HEK293T (cell line): ENCODE results near the gene DNASE1L1.
A peak's percentile ranks its signal among the peaks of the same experiment; 100 is the strongest.

Experiments
- CTCF ChIA-PET: fragments of 350-600 bp; formaldehyde crosslinking; extraction: SDS; loops from one replicate; lab custom pipeline; 2021; ENCODE audit warnings: antibody characterized with exemption, inconsistent platforms; lab: Yijun Ruan, JAX
- POLR2A ChIA-PET: fragments of 350-600 bp; formaldehyde crosslinking; extraction: SDS; loops from one replicate; lab custom pipeline; 2020; ENCODE audit warnings: antibody characterized with exemption, inconsistent platforms; lab: Yijun Ruan, JAX
- DNase-seq: peaks from one replicate; pipeline ENCODE4 v3.0.0; 2012; ENCODE audit warnings: mixed read lengths; ENCODE audit errors: extremely low spot score
- ARNT ChIP-seq: fragments of 450-650 bp; IDR thresholded peaks from 2 replicates; pipeline ENCODE4 v1.6.1; 2017; ENCODE audit warnings: mild to moderate bottlenecking
- BHLHE40 ChIP-seq: fragments of 450-650 bp; IDR thresholded peaks from 2 replicates; pipeline ENCODE4 v1.6.1; 2016; ENCODE audit warnings: mild to moderate bottlenecking, moderate library complexity, borderline replicate concordance
- CTBP1 ChIP-seq: fragments of 450-650 bp; IDR thresholded peaks from 2 replicates; pipeline ENCODE4 v1.6.1; 2016; ENCODE audit warnings: borderline replicate concordance
- ELF4 ChIP-seq: fragments of 450-650 bp; IDR thresholded peaks from 2 replicates; pipeline ENCODE4 v1.6.1; 2017; ENCODE audit warnings: antibody characterized with exemption
- FOXA1 ChIP-seq: fragments of 450-650 bp; IDR thresholded peaks from 2 replicates; pipeline ENCODE4 v1.6.1; 2016; ENCODE audit warnings: mild to moderate bottlenecking
- FOXK2 ChIP-seq: fragments of 450-650 bp; IDR thresholded peaks from 2 replicates; pipeline ENCODE4 v1.6.1; 2016; ENCODE audit warnings: mild to moderate bottlenecking
- FOXM1 ChIP-seq: fragments of 450-650 bp; IDR thresholded peaks from 2 replicates; pipeline ENCODE4 v1.6.1; 2017; ENCODE audit warnings: mild to moderate bottlenecking, borderline replicate concordance
- HDGF ChIP-seq: fragments of 450-650 bp; IDR thresholded peaks from 2 replicates; pipeline ENCODE4 v1.6.1; 2017; ENCODE audit warnings: antibody characterized with exemption, borderline replicate concordance
- L3MBTL2 ChIP-seq: fragments of 450-650 bp; conservative IDR thresholded peaks from 2 replicates; pipeline ENCODE4 v1.6.1; 2016; ENCODE audit warnings: mild to moderate bottlenecking
- LEF1 ChIP-seq: fragments of 450-650 bp; IDR thresholded peaks from 2 replicates; pipeline ENCODE4 v1.6.1; 2017; ENCODE audit warnings: mild to moderate bottlenecking, borderline replicate concordance
- NFRKB ChIP-seq: fragments of 450-650 bp; IDR thresholded peaks from 2 replicates; pipeline ENCODE4 v1.6.1; 2016; ENCODE audit warnings: mild to moderate bottlenecking, moderate library complexity
- PKNOX1 ChIP-seq: fragments of 450-650 bp; IDR thresholded peaks from 2 replicates; pipeline ENCODE4 v1.6.1; 2016
- SP1 ChIP-seq: fragments of 450-650 bp; IDR thresholded peaks from 2 replicates; pipeline ENCODE4 v1.6.1; 2017
- SUZ12 ChIP-seq: fragments of 450-650 bp; IDR thresholded peaks from 2 replicates; pipeline ENCODE4 v1.6.1; 2016; ENCODE audit warnings: mild to moderate bottlenecking
- TARDBP ChIP-seq: fragments of 450-650 bp; IDR thresholded peaks from 2 replicates; pipeline ENCODE4 v1.6.1; 2016
- ZNF384 ChIP-seq: fragments of 450-650 bp; IDR thresholded peaks from 2 replicates; pipeline ENCODE4 v1.6.1; 2016

The DNASE1L1 gene, protein sequence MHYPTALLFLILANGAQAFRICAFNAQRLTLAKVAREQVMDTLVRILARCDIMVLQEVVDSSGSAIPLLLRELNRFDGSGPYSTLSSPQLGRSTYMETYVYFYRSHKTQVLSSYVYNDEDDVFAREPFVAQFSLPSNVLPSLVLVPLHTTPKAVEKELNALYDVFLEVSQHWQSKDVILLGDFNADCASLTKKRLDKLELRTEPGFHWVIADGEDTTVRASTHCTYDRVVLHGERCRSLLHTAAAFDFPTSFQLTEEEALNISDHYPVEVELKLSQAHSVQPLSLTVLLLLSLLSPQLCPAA

DNA sequence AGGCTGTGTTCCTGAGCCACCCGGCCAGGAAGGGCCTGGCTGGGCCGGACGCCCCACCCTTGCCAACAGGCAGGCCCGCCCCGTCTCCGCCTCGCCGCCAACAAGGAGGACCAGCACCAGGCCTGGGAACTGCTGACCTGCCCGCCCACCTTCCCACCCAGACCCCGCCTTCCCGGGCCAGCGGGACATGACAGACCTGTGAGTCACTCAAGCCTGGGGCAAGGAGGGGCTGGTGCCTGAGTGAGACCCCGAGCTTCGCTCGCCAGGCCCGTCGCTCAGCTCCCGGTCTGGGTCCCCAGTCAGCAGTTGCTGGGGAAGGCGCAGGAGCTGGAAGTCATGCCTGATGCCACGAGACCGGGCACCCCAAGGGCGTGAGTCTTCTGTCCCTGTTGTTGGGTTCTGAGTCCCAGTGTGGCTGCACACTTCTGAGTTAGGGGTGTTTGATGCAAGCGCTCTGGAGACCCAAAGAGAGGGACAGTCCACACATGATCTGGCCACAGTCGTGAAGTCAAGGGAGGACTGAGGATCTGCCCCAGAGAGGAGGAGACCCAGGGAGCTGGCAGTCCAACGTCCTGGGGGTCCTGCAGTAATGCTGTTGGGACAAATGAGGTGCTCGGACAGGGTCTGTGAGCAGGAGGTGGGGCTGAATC, at the start of gene DNASE1L1:
TSS of gene DNASE1L1 (minus strand) at position 33 of the 650 bp plus-strand sequence. CDS start 3,686 bp downstream, outside the sequence.
- no peak for DNase-seq
- CTCF ChIA-PET: interaction anchor here (0.9 kb wide), 1 partner anchor 18 kb away, joined by 3 read pairs; no protein-coding TSS in a partner anchor

GRCh38 chrX:154458116-154458953, 49.3 kb upstream of the DNASE1L1 start, which contains the start of gene PLXNA3:
PLXNA3 (plus strand) TSS chrX:154458281; CDS start chrX:154460184, 1,903 bp downstream.
- peak; percentile 71 for DNase-seq
- ChIA-PET POLR2A (interaction anchor here (0.6 to 1.9 kb wide), 7 partner anchors 14 to 58 kb away, joined by 3 to 7 read pairs (median 4); partner anchors contain the start of genes FAM3A, FAM50A, SLC10A3 and UBL4A), CTCF (interaction anchor here (0.7 kb wide), 1 partner anchor 92 kb away, joined by 3 read pairs; no protein-coding TSS in a partner anchor)
- no peak for TF ChIP-seq NFRKB
- 0 out of 2 replicates have a peak, but pooled peaks have one; percentile 62 for TF ChIP-seq FOXM1

More for the DNA sequence above, at the start of gene DNASE1L1:
- POLR2A ChIA-PET: interaction anchor here (1.0 to 4.1 kb wide), 3 partner anchors 10 to 81 kb away, joined by 3 to 40 read pairs (median 3); partner anchors contain the start of genes RPL10 and SLC10A3
- TF ChIP-seq CTBP1 (no peak), TARDBP (no peak), L3MBTL2 (no peak), SP1 (no peak), FOXK2 (no peak), HDGF (no peak), PKNOX1 (no peak), ARNT (no peak), ELF4 (no peak), FOXA1 (no peak), ZNF384 (no peak), FOXM1 (no peak), NFRKB (no peak), LEF1 (no peak), BHLHE40 (no peak), SUZ12 (no peak)

DNA sequence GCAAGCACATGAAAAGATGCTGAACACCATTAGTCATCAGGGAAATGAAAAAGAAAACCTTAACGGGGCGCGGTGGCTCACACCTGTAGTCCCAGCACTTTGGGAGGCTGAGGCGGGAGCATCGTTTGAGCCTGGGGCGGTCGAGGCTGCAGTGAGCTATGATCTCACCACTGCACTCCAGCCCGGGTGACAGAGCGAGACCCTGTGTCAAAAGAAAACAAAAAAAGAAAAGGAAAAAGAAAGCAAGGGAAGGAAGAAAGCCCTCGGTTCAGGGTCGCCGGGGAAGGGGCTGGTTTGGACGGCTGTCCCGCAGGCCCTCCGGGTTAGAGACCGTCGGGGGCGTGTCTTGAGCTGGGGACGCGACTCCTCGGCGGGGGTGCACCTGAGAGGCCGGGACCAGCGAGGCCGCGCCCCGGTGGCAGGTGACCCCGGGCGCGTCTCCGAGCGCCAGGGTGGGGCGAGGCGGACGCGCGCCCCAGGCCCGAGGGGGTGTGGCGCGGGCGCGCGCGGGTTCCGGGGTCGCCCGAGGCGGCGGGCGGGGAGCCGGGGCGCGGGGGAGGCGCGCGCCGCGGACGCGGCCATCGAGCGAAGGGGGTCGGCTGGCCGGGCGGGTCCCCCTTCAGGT, 48.5 kb upstream of the DNASE1L1 start:
- POLR2A ChIA-PET: interaction anchor here (0.6 to 1.9 kb wide), 4 partner anchors 13 to 59 kb away, joined by 3 to 5 read pairs (median 4); partner anchors contain the start of gene FAM3A
- no peak for TF ChIP-seq HDGF
- no peak for TF ChIP-seq ELF4
- no peak for TF ChIP-seq SUZ12
- no peak for TF ChIP-seq BHLHE40
- no peak for TF ChIP-seq ZNF384
- peak; percentile 62 for DNase-seq
- CTCF ChIA-PET: interaction anchor here (0.7 kb wide), 1 partner anchor 93 kb away, joined by 3 read pairs; no protein-coding TSS in a partner anchor

DNA sequence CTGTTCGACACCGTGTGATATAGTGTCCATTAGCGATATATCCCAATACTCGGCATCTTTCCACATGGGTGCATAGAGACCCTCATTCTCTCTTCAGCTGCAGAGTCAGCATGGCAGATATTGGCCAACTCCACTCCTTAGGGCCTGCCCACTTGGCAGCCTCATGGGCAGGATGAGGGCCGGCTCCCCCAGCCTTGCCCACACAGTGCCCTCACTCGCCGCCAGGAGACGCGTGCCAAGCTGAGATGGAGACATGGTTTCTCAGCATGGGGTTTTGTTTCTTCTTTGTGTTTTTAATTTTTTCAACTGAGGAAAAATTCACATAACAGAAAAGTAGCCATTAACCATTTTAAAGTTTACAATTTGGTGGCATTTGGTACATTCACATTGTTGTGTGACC, 43.8 kb upstream of the DNASE1L1 start:
- ChIA-PET CTCF (no interaction called here), POLR2A (interaction anchor here (0.9 kb wide), 1 partner anchor 11 kb away, joined by 4 read pairs; no protein-coding TSS in a partner anchor)
- DNase-seq: no peak
- TF ChIP-seq L3MBTL2 (no peak), TARDBP (no peak), FOXK2 (no peak), SP1 (no peak), FOXA1 (no peak), LEF1 (no peak), SUZ12 (no peak), ELF4 (no peak), FOXM1 (no peak)

DNA sequence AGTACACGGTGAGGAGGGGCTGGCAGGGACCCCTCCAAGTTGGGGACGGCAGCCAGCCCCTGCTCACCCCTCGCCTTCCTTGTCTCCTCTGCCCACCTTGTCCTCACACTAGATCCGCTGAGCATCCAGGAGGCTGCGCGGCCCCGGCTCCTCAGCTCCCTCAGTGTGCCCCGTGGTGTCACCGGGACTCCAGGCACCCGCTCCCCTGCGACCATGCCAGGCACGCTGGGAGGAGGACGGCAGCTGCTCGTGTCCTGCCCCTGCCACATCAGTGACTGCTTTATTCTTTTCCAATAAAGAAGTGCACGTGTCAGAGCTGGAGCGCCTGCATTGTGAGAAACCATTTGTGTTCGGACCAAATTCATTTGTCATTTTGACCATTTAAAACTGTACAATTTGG, 41.3 kb upstream of the DNASE1L1 start:
- CTCF ChIA-PET: no interaction called here
- no peak for DNase-seq
- TF ChIP-seq HDGF (no peak), FOXM1 (no peak), ZNF384 (no peak), TARDBP (no peak), CTBP1 (no peak), FOXA1 (no peak), LEF1 (no peak), BHLHE40 (no peak), PKNOX1 (no peak), SP1 (no peak), L3MBTL2 (no peak), ELF4 (no peak), NFRKB (no peak), FOXK2 (no peak), ARNT (no peak), SUZ12 (no peak)
- POLR2A ChIA-PET: interaction anchor here (1.2 kb wide), 1 partner anchor 40 kb away, joined by 3 read pairs; the partner anchor contains the start of gene SLC10A3
